ENCODE data around the gene SPHK1.
"Not testable (repeated sequence)": the region's sequence is repeated elsewhere in the genome, so short reads cannot be mapped to it uniquely, and the experiment has no call there.

SPHK1 gene

GRCh38 chr17:76384222-76384986 lies at the start of gene SPHK1:
Gene SPHK1 (plus strand): TSS chr17:76384609. CDS start chr17:76385645, 1,036 bp downstream.
- peak; percentile 75 for DNase-seq

- DNase-seq = no peak
Observed at GRCh38 chr17:76335716-76336381, 48.6 kb upstream of the SPHK1 start.

GRCh38 chr17:76336756-76337412 lies 47.5 kb upstream of the SPHK1 start:
- DNase-seq = no peak

- no peak for DNase-seq
Observed at GRCh38 chr17:76337413-76337777, 47.0 kb upstream of the SPHK1 start.

- no peak for DNase-seq
Observed at GRCh38 chr17:76341301-76341700, 43.1 kb upstream of the SPHK1 start.

- DNase-seq = no peak
Observed at GRCh38 chr17:76343106-76343505, 41.3 kb upstream of the SPHK1 start.

GRCh38 chr17:76345377-76345974 lies 38.9 kb upstream of the SPHK1 start:
- no peak for DNase-seq

- DNase-seq = not testable (repeated sequence)
Observed at GRCh38 chr17:76346936-76347335, 37.5 kb upstream of the SPHK1 start.

- no peak for DNase-seq
Observed at GRCh38 chr17:76350463-76350862, 33.9 kb upstream of the SPHK1 start.

- DNase-seq = no peak
Observed at GRCh38 chr17:76351526-76352071, 32.8 kb upstream of the SPHK1 start.

GRCh38 chr17:76353004-76353598 lies 31.3 kb upstream of the SPHK1 start:
- DNase-seq = peak; percentile 6

- DNase-seq = peak; percentile 76
Observed at GRCh38 chr17:76353599-76354316, 30.7 kb upstream of the SPHK1 start, which contains the start of gene PRPSAP1. Gene PRPSAP1 (minus strand): TSS chr17:76353916. CDS start chr17:76353703, 213 bp downstream.

- DNase-seq = no peak
Observed at GRCh38 chr17:76354317-76354729, 30.1 kb upstream of the SPHK1 start.

- DNase-seq = no peak
Observed at GRCh38 chr17:76354747-76355310, 29.6 kb upstream of the SPHK1 start.

- DNase-seq = no peak
Observed at GRCh38 chr17:76356803-76357456, 27.5 kb upstream of the SPHK1 start.

- no peak for DNase-seq
Observed at GRCh38 chr17:76357597-76358158, 26.7 kb upstream of the SPHK1 start.

- no peak for DNase-seq
Observed at GRCh38 chr17:76359375-76359774, 25.0 kb upstream of the SPHK1 start.

GRCh38 chr17:76359776-76360175 lies 24.6 kb upstream of the SPHK1 start:
- not testable (repeated sequence) for DNase-seq

GRCh38 chr17:76360461-76360860 lies 23.9 kb upstream of the SPHK1 start:
- DNase-seq = no peak

- DNase-seq = no peak
Observed at GRCh38 chr17:76363107-76363842, 21.1 kb upstream of the SPHK1 start.

Data from stimulated activated CD4-positive, alpha-beta T cell treated with anti-CD3 and anti-CD28 coated beads, Interleukin-12 subunit alpha, Interleukin-12 subunit beta, amount 100 ng/mL, for 4 hours (primary cell).